ENCODE results near the gene TWSG1. TPM values are rescaled to one million over a fixed set of nuclear protein-coding genes. Genes with fewer than 3 reads are reported as not detected.
"Not testable (repeated sequence)": the region's sequence is repeated elsewhere in the genome, so short reads cannot be mapped to it uniquely, and the experiment has no call there.

TWSG1 gene
- total RNA-seq, 1 experiment from 2014 or later, result 39.4 TPM

GRCh38 chr18:9353596-9353995 is 19.0 kb downstream of the TWSG1 start:
- no peak for DNase-seq
- peaks cover 7% of the 10 kb centered on the region for H3K4me1 ChIP-seq
- no peak overlapping the region for H3K4me3 ChIP-seq
- no peaks in the 10 kb centered on the region for H3K36me3 ChIP-seq
- no peaks in the 10 kb centered on the region for H3K9me3 ChIP-seq (replicated peaks)
- no peaks in the 10 kb centered on the region for H3K27me3 ChIP-seq
- H3K27ac ChIP-seq, result no peak overlapping the region

GRCh38 chr18:9354256-9354655 is 19.7 kb downstream of the TWSG1 start:
- no peaks in the 10 kb centered on the region for H3K27me3 ChIP-seq
- no peaks in the 10 kb centered on the region; the same call in 1 of the 2 replicates for H3K4me1 ChIP-seq
- no peak overlapping the region for H3K4me3 ChIP-seq
- no peak for DNase-seq
- no peak overlapping the region for H3K27ac ChIP-seq
- H3K36me3 ChIP-seq, result no peaks in the 10 kb centered on the region
- H3K9me3 ChIP-seq (replicated peaks), result no peaks in the 10 kb centered on the region

GRCh38 chr18:9356976-9357375 is 22.4 kb downstream of the TWSG1 start:
- no peak overlapping the region for H3K4me3 ChIP-seq

GRCh38 chr18:9359796-9360195 is 25.2 kb downstream of the TWSG1 start:
- no peak overlapping the region for H3K4me3 ChIP-seq
- no peak overlapping the region for H3K27ac ChIP-seq
- DNase-seq, result no peak
- no peaks in the 10 kb centered on the region for H3K9me3 ChIP-seq (replicated peaks)
- H3K27me3 ChIP-seq, result no peaks in the 10 kb centered on the region
- H3K4me1 ChIP-seq, result no peaks in the 10 kb centered on the region
- no peaks in the 10 kb centered on the region for H3K36me3 ChIP-seq

More at GRCh38 chr18:9356976-9357375, 22.4 kb downstream of the TWSG1 start:
- no peaks in the 10 kb centered on the region for H3K36me3 ChIP-seq
- no peak for DNase-seq
- H3K27me3 ChIP-seq, result no peaks in the 10 kb centered on the region
- no peaks in the 10 kb centered on the region for H3K4me1 ChIP-seq
- no peak overlapping the region for H3K27ac ChIP-seq
- no peaks in the 10 kb centered on the region for H3K9me3 ChIP-seq (replicated peaks)

- no peak overlapping the region for H3K27ac ChIP-seq
These were observed 26.6 kb downstream of the TWSG1 start for GRCh38 chr18:9361191-9361590.

GRCh38 chr18:9362869-9363268 is 28.3 kb downstream of the TWSG1 start:
- Histone ChIP-seq H3K27me3 (no peaks in the 10 kb centered on the region), H3K9me3 (replicated peaks) (no peaks in the 10 kb centered on the region), H3K27ac (no peak overlapping the region), H3K36me3 (no peaks in the 10 kb centered on the region), H3K4me3 (no peak overlapping the region), H3K4me1 (no peaks in the 10 kb centered on the region)
- no peak for DNase-seq

More at GRCh38 chr18:9361191-9361590, 26.6 kb downstream of the TWSG1 start:
- Histone ChIP-seq H3K9me3 (replicated peaks) (no peaks in the 10 kb centered on the region), H3K4me3 (no peak overlapping the region), H3K4me1 (no peaks in the 10 kb centered on the region), H3K27me3 (no peaks in the 10 kb centered on the region), H3K36me3 (no peaks in the 10 kb centered on the region)
- DNase-seq, result no peak

- H3K9me3 ChIP-seq (replicated peaks), result no peaks in the 10 kb centered on the region
- H3K4me1 ChIP-seq, result no peaks in the 10 kb centered on the region
- no peaks in the 10 kb centered on the region for H3K27me3 ChIP-seq
These were observed 29.7 kb downstream of the TWSG1 start for GRCh38 chr18:9364242-9364641.

GRCh38 chr18:9365406-9365805 is 30.8 kb downstream of the TWSG1 start:
- Histone ChIP-seq H3K4me3 (no peak overlapping the region), H3K36me3 (no peaks in the 10 kb centered on the region), H3K27ac (no peak overlapping the region), H3K9me3 (replicated peaks) (no peaks in the 10 kb centered on the region), H3K27me3 (no peaks in the 10 kb centered on the region), H3K4me1 (no peaks in the 10 kb centered on the region)
- DNase-seq, result no peak

More at GRCh38 chr18:9364242-9364641, 29.7 kb downstream of the TWSG1 start:
- no peak for DNase-seq
- no peak overlapping the region for H3K4me3 ChIP-seq
- no peak overlapping the region for H3K27ac ChIP-seq
- H3K36me3 ChIP-seq, result no peaks in the 10 kb centered on the region

- Histone ChIP-seq H3K36me3 (no peaks in the 10 kb centered on the region), H3K9me3 (replicated peaks) (no peaks in the 10 kb centered on the region), H3K27ac (no peak overlapping the region), H3K4me3 (no peak overlapping the region), H3K4me1 (no peaks in the 10 kb centered on the region), H3K27me3 (no peaks in the 10 kb centered on the region)
- DNase-seq, result no peak
These were observed 31.6 kb downstream of the TWSG1 start for GRCh38 chr18:9366126-9366714.

- not testable (repeated sequence) for H3K36me3 ChIP-seq; H3K27ac ChIP-seq; H3K27me3 ChIP-seq; H3K4me1 ChIP-seq; H3K9me3 ChIP-seq (replicated peaks); DNase-seq; H3K4me3 ChIP-seq
These were observed 38.7 kb downstream of the TWSG1 start for GRCh38 chr18:9373254-9373653.

GRCh38 chr18:9379118-9379517 is 44.5 kb downstream of the TWSG1 start:
- no peak for DNase-seq
- Histone ChIP-seq H3K4me1 (peaks cover 11% of the 10 kb centered on the region; the same call in 1 of the 2 replicates), H3K27me3 (no peaks in the 10 kb centered on the region), H3K27ac (no peak overlapping the region), H3K36me3 (no peaks in the 10 kb centered on the region), H3K4me3 (no peak overlapping the region), H3K9me3 (replicated peaks) (no peaks in the 10 kb centered on the region)

GRCh38 chr18:9380101-9380500 is 45.5 kb downstream of the TWSG1 start:
- no peak for DNase-seq
- Histone ChIP-seq H3K27me3 (no peaks in the 10 kb centered on the region), H3K27ac (no peak overlapping the region; the same call in 1 of the 2 replicates)

GRCh38 chr18:9380621-9381395 is 46.2 kb downstream of the TWSG1 start:
- peak; percentile 59 to 68 for DNase-seq

More at GRCh38 chr18:9380101-9380500, 45.5 kb downstream of the TWSG1 start:
- Histone ChIP-seq H3K36me3 (no peaks in the 10 kb centered on the region), H3K4me3 (no peak overlapping the region), H3K4me1 (peaks cover 11% of the 10 kb centered on the region; the same call in 1 of the 2 replicates), H3K9me3 (replicated peaks) (no peaks in the 10 kb centered on the region)

GRCh38 chr18:9386879-9387278 is 52.3 kb downstream of the TWSG1 start:
- DNase-seq, result no peak
- Histone ChIP-seq H3K4me1 (no peaks in the 10 kb centered on the region), H3K36me3 (no peaks in the 10 kb centered on the region; the same call in 1 of the 2 replicates), H3K4me3 (no peak overlapping the region), H3K27me3 (no peaks in the 10 kb centered on the region), H3K9me3 (replicated peaks) (no peaks in the 10 kb centered on the region), H3K27ac (no peak overlapping the region)

More at GRCh38 chr18:9380621-9381395, 46.2 kb downstream of the TWSG1 start:
- peaks cover 11% of the 10 kb centered on the region; the same call in 1 of the 2 replicates for H3K4me1 ChIP-seq
- H3K27ac ChIP-seq, result peak overlapping the region; percentile 45; the same call in 1 of the 2 replicates
- no peak overlapping the region for H3K4me3 ChIP-seq
- H3K9me3 ChIP-seq (replicated peaks), result no peaks in the 10 kb centered on the region
- H3K36me3 ChIP-seq, result no peaks in the 10 kb centered on the region
- no peaks in the 10 kb centered on the region for H3K27me3 ChIP-seq

- Histone ChIP-seq H3K9me3 (replicated peaks) (no peaks in the 10 kb centered on the region), H3K4me3 (no peak overlapping the region), H3K27me3 (no peaks in the 10 kb centered on the region), H3K36me3 (no peaks in the 10 kb centered on the region; the same call in 1 of the 2 replicates), H3K27ac (no peak overlapping the region), H3K4me1 (no peaks in the 10 kb centered on the region)
- no peak for DNase-seq
These were observed 53.3 kb downstream of the TWSG1 start for GRCh38 chr18:9387891-9388290.

Measured in SJCRH30 (cell line).